Measurements from ENCODE around the gene PCGF1.

Gene PCGF1

GRCh38 chr2:74552914-74553811, 45.7 kb upstream of the PCGF1 start:
- no peak for TF ChIP-seq EZH2phosphoT487 (IDR thresholded peaks at IDR 0.05; ENCODE audit: borderline replicate concordance, low read length)
- no peak for TF ChIP-seq CTCF (IDR thresholded peaks at IDR 0.05; ENCODE audit: low read depth, low read length, poor library complexity, severe bottlenecking)
- peak overlapping the region; percentile 91 for H3K4me3 ChIP-seq (ENCODE audit: low read length)
- peaks cover 13% of the 10 kb centered on the region for H3K36me3 ChIP-seq (ENCODE audit: control insufficient read depth, low read length)
- H3F3A ChIP-seq (ENCODE audit: control insufficient read depth, insufficient read depth), result no peaks in the 10 kb centered on the region
- peaks cover 32% of the 10 kb centered on the region for H3K4me1 ChIP-seq (ENCODE audit: control insufficient read depth, low read length)
- no peaks in the 10 kb centered on the region; the same call in 1 of the 2 replicates for H4K20me1 ChIP-seq (ENCODE audit: control insufficient read depth, insufficient read depth, low read depth, low read length)
- peaks cover 17% of the 10 kb centered on the region for H3K79me2 ChIP-seq (ENCODE audit: control insufficient read depth, low read length)
- peaks cover 28% of the 10 kb centered on the region for H3K27me3 ChIP-seq (ENCODE audit: control insufficient read depth, low read length)
- no peak overlapping the region for H3K27ac ChIP-seq (ENCODE audit: low read depth, low read length)
- peak overlapping the region; percentile 87 for H3K4me2 ChIP-seq (ENCODE audit: low read length)
- H3K9me2 ChIP-seq (replicated peaks; ENCODE audit: control insufficient read depth, low read length), result no peaks in the 10 kb centered on the region
- H3K9me3 ChIP-seq (ENCODE audit: control insufficient read depth, insufficient read depth, low read length), result no peaks in the 10 kb centered on the region

DNA sequence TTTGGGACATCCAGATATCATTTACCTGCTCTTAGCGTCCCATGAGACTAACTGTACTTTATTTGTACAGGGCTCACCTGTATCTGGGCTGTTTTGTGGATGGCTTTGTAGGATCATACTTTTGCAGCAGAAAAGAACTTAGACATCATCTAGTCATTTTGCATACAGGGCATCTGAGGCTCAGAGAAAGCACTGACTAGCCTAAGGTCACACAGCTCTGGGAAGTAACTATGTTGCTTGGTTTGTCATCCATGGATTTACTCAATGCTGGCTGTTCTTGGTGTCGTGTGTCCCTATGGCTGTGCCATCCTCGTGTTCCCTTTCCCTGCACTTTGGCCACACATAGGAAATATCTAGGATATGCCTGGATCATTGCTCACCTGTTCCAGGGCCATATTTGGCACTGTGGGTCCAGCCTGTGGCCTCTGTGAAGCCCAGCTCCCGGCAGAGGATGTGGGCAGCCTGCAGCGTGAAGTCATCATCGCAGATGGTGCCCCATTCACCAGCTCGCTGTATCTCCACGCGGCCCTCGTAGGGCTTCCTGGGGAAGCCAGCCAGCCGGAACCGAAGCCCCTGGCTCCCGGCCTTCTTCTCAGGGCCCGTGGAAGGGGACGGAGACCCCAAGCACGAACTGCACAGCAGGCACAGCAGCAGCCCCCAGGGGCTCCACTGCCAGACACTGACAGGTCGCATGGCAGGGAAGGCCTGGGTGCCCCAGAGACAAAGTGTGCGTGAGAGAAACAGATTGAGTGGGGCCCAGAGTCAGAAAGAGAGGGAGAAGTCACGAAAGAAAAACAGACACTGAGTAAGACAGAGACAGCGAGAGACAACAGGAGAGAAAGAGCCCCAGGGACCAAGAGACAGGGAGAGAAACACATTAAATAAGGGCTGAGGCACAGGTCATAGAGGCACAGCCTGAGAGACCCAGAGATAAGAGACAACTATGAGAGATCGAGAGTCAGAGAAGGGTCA, 44.7 kb upstream of the PCGF1 start:
- no peaks in the 10 kb centered on the region for H3K9me3 ChIP-seq (ENCODE audit: control insufficient read depth, insufficient read depth, low read length)
- peaks cover 32% of the 10 kb centered on the region for H3K4me1 ChIP-seq (ENCODE audit: control insufficient read depth, low read length)
- no peak overlapping the region for H3K27ac ChIP-seq (ENCODE audit: low read depth, low read length)
- H3K36me3 ChIP-seq (ENCODE audit: control insufficient read depth, low read length), result peaks cover 13% of the 10 kb centered on the region
- no peak overlapping the region for H3K4me3 ChIP-seq (ENCODE audit: low read length)
- H3K27me3 ChIP-seq (ENCODE audit: control insufficient read depth, low read length), result peaks cover 34% of the 10 kb centered on the region
- no peaks in the 10 kb centered on the region for H3K9me2 ChIP-seq (replicated peaks; ENCODE audit: control insufficient read depth, low read length)
- H3F3A ChIP-seq (ENCODE audit: control insufficient read depth, insufficient read depth), result no peaks in the 10 kb centered on the region
- no peaks in the 10 kb centered on the region; the same call in 1 of the 2 replicates for H4K20me1 ChIP-seq (ENCODE audit: control insufficient read depth, insufficient read depth, low read depth, low read length)
- peaks cover 17% of the 10 kb centered on the region for H3K79me2 ChIP-seq (ENCODE audit: control insufficient read depth, low read length)
- no peak for TF ChIP-seq EZH2phosphoT487 (IDR thresholded peaks at IDR 0.05; ENCODE audit: borderline replicate concordance, low read length)
- TF ChIP-seq CTCF (IDR thresholded peaks at IDR 0.05; ENCODE audit: low read depth, low read length, poor library complexity, severe bottlenecking), result no peak
- H3K4me2 ChIP-seq (ENCODE audit: low read length), result no peak overlapping the region

DNA sequence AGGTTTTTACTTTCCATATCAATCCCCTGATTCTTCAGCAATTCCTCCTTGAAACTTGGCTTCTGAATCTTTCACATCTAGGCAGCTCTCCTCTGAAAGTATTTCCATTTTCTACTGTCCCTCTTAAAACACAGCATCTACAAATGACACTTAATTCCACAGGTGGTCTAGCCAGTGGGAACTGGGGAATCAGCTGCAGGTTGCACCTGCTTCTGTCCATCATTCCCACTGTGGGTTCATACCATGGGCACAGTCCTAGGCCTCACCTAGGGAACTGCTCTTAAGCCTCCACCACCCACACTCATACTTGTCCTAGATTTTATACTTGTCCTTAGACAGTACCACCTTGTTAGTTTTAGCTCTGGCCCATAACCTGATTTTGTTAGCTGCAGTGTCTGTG, 44.0 kb upstream of the PCGF1 start:
- no peaks in the 10 kb centered on the region for H3F3A ChIP-seq (ENCODE audit: control insufficient read depth, insufficient read depth)
- H3K79me2 ChIP-seq (ENCODE audit: control insufficient read depth, low read length), result peaks cover 17% of the 10 kb centered on the region
- no peak overlapping the region for H3K4me2 ChIP-seq (ENCODE audit: low read length)
- H3K36me3 ChIP-seq (ENCODE audit: control insufficient read depth, low read length), result peaks cover 8% of the 10 kb centered on the region
- H3K27ac ChIP-seq (ENCODE audit: low read depth, low read length), result no peak overlapping the region
- H3K27me3 ChIP-seq (ENCODE audit: control insufficient read depth, low read length), result peaks cover 34% of the 10 kb centered on the region
- no peaks in the 10 kb centered on the region; the same call in 1 of the 2 replicates for H4K20me1 ChIP-seq (ENCODE audit: control insufficient read depth, insufficient read depth, low read depth, low read length)
- no peaks in the 10 kb centered on the region for H3K9me2 ChIP-seq (replicated peaks; ENCODE audit: control insufficient read depth, low read length)
- H3K4me1 ChIP-seq (ENCODE audit: control insufficient read depth, low read length), result peaks cover 32% of the 10 kb centered on the region
- TF ChIP-seq EZH2phosphoT487 (IDR thresholded peaks at IDR 0.05; ENCODE audit: borderline replicate concordance, low read length) (no peak), CTCF (IDR thresholded peaks at IDR 0.05; ENCODE audit: low read depth, low read length, poor library complexity, severe bottlenecking) (no peak)
- no peaks in the 10 kb centered on the region for H3K9me3 ChIP-seq (ENCODE audit: control insufficient read depth, insufficient read depth, low read length)
- no peak overlapping the region for H3K4me3 ChIP-seq (ENCODE audit: low read length)
